H1 (cell line): ENCODE measurements around the gene GMIP. TPM values are rescaled to one million over a fixed set of nuclear protein-coding genes. Genes with fewer than 3 reads are reported as not detected.

Source experiments
- CTCF ChIA-PET: fragments of 300-600 bp; sonication (Branson Sonifier 250); formaldehyde crosslinking; loops from one replicate; lab custom pipeline; 2021; ENCODE audit not compliant: partially characterized antibody; lab: Charles Lee
- POLR2A ChIA-PET: fragments of 300-600 bp; sonication (Branson Sonifier 250); formaldehyde crosslinking; loops from one replicate; lab custom pipeline; 2021; ENCODE audit warnings: inconsistent platforms; ENCODE audit not compliant: partially characterized antibody; lab: Charles Lee
- DNase-seq, 2 experiments: peaks; one replicate each; pipeline versions ENCODE4 v3.0.0 to v3.0.0-alpha.2; 2010 to 2022; ENCODE audit warnings: low spot score in 2 of 2, low read depth in 1 of 2, mixed read lengths in 1 of 2
- FAIRE-seq: peaks from 2 replicates; lab custom pipeline; 2011; peaks lifted over from hg19 to GRCh38; lab: Jason Lieb, UNC
- H2AFZ ChIP-seq: 2 replicates; pipeline ENCODE4 v1.8.1; 2012; ENCODE audit warnings: low read length, inconsistent platforms
- H2AK5ac ChIP-seq: 2 replicates; pipeline ENCODE4 v1.6.1; 2013; ENCODE audit warnings: low read depth, low read length
- H2BK120ac ChIP-seq: replicated peaks from 2 replicates; pipeline ENCODE3; 2013; ENCODE audit warnings: low read depth, low read length, inconsistent platforms
- H2BK12ac ChIP-seq: 2 replicates; pipeline ENCODE4 v1.6.1; 2013; ENCODE audit warnings: low read depth, low read length
- H2BK15ac ChIP-seq: 2 replicates; pipeline ENCODE4 v1.6.1; 2013; ENCODE audit warnings: low read length
- H2BK20ac ChIP-seq: 2 replicates; pipeline ENCODE4 v1.6.1; 2013; ENCODE audit warnings: low read length
- H2BK5ac ChIP-seq: 2 replicates; pipeline ENCODE4 v1.6.1; 2013; ENCODE audit warnings: low read depth, low read length
- H3K14ac ChIP-seq: 2 replicates; pipeline ENCODE4 v1.6.1; 2013; ENCODE audit warnings: inconsistent platforms; ENCODE audit not compliant: insufficient read length
- H3K18ac ChIP-seq: 2 replicates; pipeline ENCODE4 v1.6.1; 2013; ENCODE audit warnings: low read length; ENCODE audit errors: extremely low read depth
- H3K23ac ChIP-seq: 2 replicates; pipeline ENCODE4 v1.6.1; 2013; ENCODE audit warnings: inconsistent platforms; ENCODE audit not compliant: insufficient read length
- H3K23me2 ChIP-seq: 2 replicates; pipeline ENCODE4 v1.6.1; 2013; ENCODE audit warnings: low read depth, low read length
- H3K27ac ChIP-seq: 2 replicates; pipeline ENCODE4 v1.6.1; 2011; ENCODE audit warnings: low read depth, low read length, inconsistent platforms
- H3K27me3 ChIP-seq, 4 experiments: replicated peaks in 1 of 4; 1 replicate in 1 of 4; 2 replicates in 3 of 4; pipeline versions ENCODE4 v1.6.1 to v1.8.1; 2011 to 2013; ENCODE audit warnings: low read length in 3 of 4, mild to moderate bottlenecking in 3 of 4, inconsistent platforms in 2 of 4, mixed read lengths in 2 of 4, moderate library complexity in 1 of 4; ENCODE audit not compliant: control insufficient read depth in 3 of 4, insufficient read depth in 3 of 4; ENCODE audit errors: extremely low read depth in 1 of 4
- H3K36me3 ChIP-seq, 4 experiments: 2 replicates each; pipeline versions ENCODE4 v1.6.1 to v1.8.1; 2011 to 2013; ENCODE audit warnings: mild to moderate bottlenecking in 4 of 4, low read length in 3 of 4, moderate library complexity in 2 of 4, control low read depth in 1 of 4, inconsistent platforms in 1 of 4; ENCODE audit not compliant: insufficient read depth in 4 of 4, control insufficient read depth in 2 of 4
- H3K4ac ChIP-seq: replicated peaks from 2 replicates; pipeline ENCODE3; 2013; ENCODE audit warnings: low read length, low read depth, mixed read lengths, inconsistent platforms; ENCODE audit not compliant: insufficient read length
- H3K4me1 ChIP-seq, 4 experiments: replicated peaks in 1 of 4; 1 replicate in 1 of 4; 2 replicates in 3 of 4; pipeline versions ENCODE4 v1.6.1 to v1.8.1; 2011 to 2013; ENCODE audit warnings: low read length in 3 of 4, inconsistent platforms in 2 of 4, mixed read lengths in 1 of 4; ENCODE audit not compliant: insufficient read depth in 4 of 4, control insufficient read depth in 3 of 4
- H3K4me2 ChIP-seq, 2 experiments: 2 replicates each; pipeline versions ENCODE4 v1.6.1 to v1.8.1; 2011 to 2013; ENCODE audit warnings: low read depth in 2 of 2, low read length in 2 of 2, control low read depth in 1 of 2, inconsistent platforms in 1 of 2, mild to moderate bottlenecking in 1 of 2; ENCODE audit not compliant: insufficient read depth in 1 of 2
- H3K4me3 ChIP-seq, 4 experiments: fragments of 200-600, 300-600 bp in 1 of 4; sonication (generic), shearing (Covaris generic), sonication (Bioruptor Twin) in 1 of 4; 2 replicates each; pipeline versions ENCODE4 v1.5.1 to v1.8.1; 2011 to 2016; ENCODE audit warnings: low read length in 4 of 4, low read depth in 3 of 4, control low read depth in 2 of 4, inconsistent platforms in 2 of 4, mild to moderate bottlenecking in 2 of 4, mixed read lengths in 1 of 4, moderate library complexity in 1 of 4; ENCODE audit not compliant: insufficient read depth in 2 of 4; ENCODE audit errors: extremely low read depth in 1 of 4
- H3K56ac ChIP-seq: replicated peaks from 2 replicates; pipeline ENCODE3; 2013; ENCODE audit warnings: low read depth, mild to moderate bottlenecking, mixed read lengths, low read length, inconsistent platforms; ENCODE audit not compliant: insufficient read length
- H3K79me1 ChIP-seq: 2 replicates; pipeline ENCODE4 v1.6.1; 2013; ENCODE audit warnings: low read depth, low read length, control low read depth
- H3K79me2 ChIP-seq, 2 experiments: 2 replicates each; pipeline versions ENCODE4 v1.6.1 to v1.8.1; 2012 to 2013; ENCODE audit warnings: low read length in 2 of 2, mild to moderate bottlenecking in 2 of 2, inconsistent platforms in 1 of 2; ENCODE audit not compliant: insufficient read depth in 2 of 2, control insufficient read depth in 1 of 2
- H3K9ac ChIP-seq, 4 experiments: replicated peaks in 1 of 4; 1 replicate in 1 of 4; 2 replicates in 3 of 4; pipeline versions ENCODE4 v1.6.1 to v1.8.1; 2011 to 2013; ENCODE audit warnings: low read depth in 3 of 4, low read length in 3 of 4, control low read depth in 2 of 4, mild to moderate bottlenecking in 2 of 4, moderate library complexity in 2 of 4, inconsistent platforms in 1 of 4; ENCODE audit errors: extremely low read depth in 1 of 4
- H3K9me3 ChIP-seq, 2 experiments: 2 replicates each; pipeline versions ENCODE4 v1.6.1 to v1.8.1; 2012 to 2013; ENCODE audit warnings: mild to moderate bottlenecking in 2 of 2, moderate library complexity in 2 of 2, control low read depth in 1 of 2, inconsistent platforms in 1 of 2, low read depth in 1 of 2, low read length in 1 of 2, mixed read lengths in 1 of 2; ENCODE audit not compliant: insufficient read depth in 2 of 2
- H4K20me1 ChIP-seq, 2 experiments: replicated peaks in 1 of 2; 2 replicates each; pipeline versions ENCODE3 to v1.8.1; 2011 to 2013; ENCODE audit warnings: inconsistent platforms in 2 of 2, low read length in 2 of 2, mild to moderate bottlenecking in 1 of 2; ENCODE audit not compliant: insufficient read depth in 2 of 2, control insufficient read depth in 1 of 2
- H4K5ac ChIP-seq: 2 replicates; pipeline ENCODE4 v1.6.1; 2013; ENCODE audit warnings: low read length, low read depth, mixed read lengths, inconsistent platforms; ENCODE audit not compliant: insufficient read length
- H4K8ac ChIP-seq: 2 replicates; pipeline ENCODE4 v1.8.0; 2013; ENCODE audit warnings: mild to moderate bottlenecking, moderate library complexity, low read length, inconsistent platforms; ENCODE audit not compliant: insufficient read depth; ENCODE audit errors: extremely low read depth
- H4K91ac ChIP-seq: replicated peaks from 2 replicates; pipeline ENCODE3; 2013; ENCODE audit warnings: low read length, mixed read lengths, inconsistent platforms; ENCODE audit not compliant: insufficient read length
- CBX5 ChIP-seq: fragments of 300-800, 300-1000 bp; sonication (generic); IDR thresholded peaks from 2 replicates; pipeline ENCODE4 v1.7.1; 2016; ENCODE audit warnings: antibody characterized with exemption, low read length, low read depth
- PHF8 ChIP-seq: fragments of 200-600 bp; sonication (generic); conservative IDR thresholded peaks from 2 replicates; pipeline ENCODE4 v1.7.1; 2012; ENCODE audit warnings: low read depth, mild to moderate bottlenecking, inconsistent platforms, low read length, moderate library complexity
- POLR2AphosphoS5 ChIP-seq: IDR thresholded peaks from 2 replicates; pipeline ENCODE4 v1.6.1; 2011; ENCODE audit warnings: low read depth, low read length
- SIX5 ChIP-seq: IDR thresholded peaks from 2 replicates; pipeline ENCODE4 v1.6.1; 2011; ENCODE audit warnings: mild to moderate bottlenecking, low read depth, low read length
- WGBS, 2 experiments: shearing (Covaris generic) in 1 of 2; methylation state at CpG; one replicate each; pipeline versions ENCODE4 v1.1.6 to v1.1.7; 2013 to 2015; ENCODE audit warnings: low lambda C conversion rate in 2 of 2, mixed read lengths in 2 of 2, inconsistent platforms in 1 of 2, low coverage in 1 of 2, missing lambda C conversion rate in 1 of 2; ENCODE audit not compliant: insufficient replicate concordance in 2 of 2, insufficient coverage in 1 of 2, insufficient read length in 1 of 2; ENCODE audit errors: extremely low coverage in 1 of 2, missing lambda C conversion rate in 1 of 2; 5-methylcytosine and 5-hydroxymethylcytosine counted together
- polyA plus RNA-seq, 7 experiments: library from polyadenylated mRNA; depleted of rRNA in 3 of 7; stranded (reverse) in 5 of 7; unstranded in 2 of 7; fragments of >200 nt in 5 of 7; fragments of 200-250 nt in 2 of 7; gene quantifications; 1 replicate in 5 of 7; 2 replicates in 1 of 7; 4 replicates in 1 of 7; pipeline versions ENCODE4 v1.2.1 to v1.2.3, GENCODE V29; 2011 to 2013; ENCODE audit warnings: missing spikeins in 2 of 7, mixed read lengths in 2 of 7
- total RNA-seq: library from RNA; stranded (reverse); fragmentation: NEBNext Ultra II Directional; extraction: Animal tissue kit (Norgen Biotek cat#: 25700); gene quantifications from 2 replicates; pipeline ENCODE4 v1.2.1, GENCODE V29; 2021

Gene GMIP
- total and polyA plus RNA-seq, 2 of the 8 experiments (the other 6 are each of a cell fraction or from before 2014, with no cell fraction given) = 5.7 to 18.1 TPM

GRCh38 chr19:19657397-19657783, 13.9 kb upstream of the GMIP start:
- ChIA-PET POLR2A (interaction anchor here (1.1 to 3.7 kb wide), 2 partner anchors 8 to 13 kb away, joined by 3 to 13 read pairs; partner anchors contain the start of gene GMIP), CTCF (no interaction called here)
- Histone ChIP-seq H4K8ac (no peak overlapping the region), H2BK15ac (no peak overlapping the region), H4K20me1 (peaks cover 6 to 31% of the 10 kb centered on the region in 2 experiments), H2BK120ac (no peak overlapping the region), H3K14ac (no peak overlapping the region), H2AFZ (no peak overlapping the region), H2BK20ac (no peak overlapping the region), H3K79me2 (peaks cover 14 to 20% of the 10 kb centered on the region in 2 experiments), H3K18ac (no peak overlapping the region), H4K91ac (no peak overlapping the region), H3K23me2 (no peaks in the 10 kb centered on the region), H3K56ac (no peak overlapping the region), H3K79me1 (peaks cover 18% of the 10 kb centered on the region), H2BK5ac (no peak overlapping the region), H3K9me3 (no peaks in the 10 kb centered on the region), H3K27ac (no peak overlapping the region), H3K4me2 (no peak overlapping the region), H3K4me1 (peaks cover 2 to 8% (median 3%) of the 10 kb centered on the region in 4 experiments; a peak in 5 of 7 replicates), H2BK12ac (no peak overlapping the region), H3K23ac (no peak overlapping the region), H3K4me3 (no peak overlapping the region), H3K9ac (no peak overlapping the region), H3K36me3 (peaks cover 39 to 73% (median 62%) of the 10 kb centered on the region in 4 experiments), H3K27me3 (no peaks in the 10 kb centered on the region), H3K4ac (no peak overlapping the region), H2AK5ac (no peak overlapping the region), H4K5ac (no peak overlapping the region)
- WGBS, 2 experiments = 95% methylated on average over 10 of the region's 10 CpGs; no CpG with 5 or more reads in 1 of the 2 experiments
- TF ChIP-seq SIX5 (no peak), CBX5 (no peak), PHF8 (no peak), POLR2AphosphoS5 (no peak)
- FAIRE-seq = no peak
- no peak for DNase-seq
